Midbrain (tissue), 1 donor: ENCODE measurements around the gene ZNF430.
A peak's percentile ranks its signal among the peaks of the same experiment; 100 is the strongest.
"Not testable (repeated sequence)": the region's sequence is repeated elsewhere in the genome, so short reads cannot be mapped to it uniquely, and the experiment has no call there.

Source experiments
- DNase-seq: peaks from one replicate; lab custom pipeline; 2025; lab: John Stamatoyannopoulos, UW

ZNF430 gene

DNA sequence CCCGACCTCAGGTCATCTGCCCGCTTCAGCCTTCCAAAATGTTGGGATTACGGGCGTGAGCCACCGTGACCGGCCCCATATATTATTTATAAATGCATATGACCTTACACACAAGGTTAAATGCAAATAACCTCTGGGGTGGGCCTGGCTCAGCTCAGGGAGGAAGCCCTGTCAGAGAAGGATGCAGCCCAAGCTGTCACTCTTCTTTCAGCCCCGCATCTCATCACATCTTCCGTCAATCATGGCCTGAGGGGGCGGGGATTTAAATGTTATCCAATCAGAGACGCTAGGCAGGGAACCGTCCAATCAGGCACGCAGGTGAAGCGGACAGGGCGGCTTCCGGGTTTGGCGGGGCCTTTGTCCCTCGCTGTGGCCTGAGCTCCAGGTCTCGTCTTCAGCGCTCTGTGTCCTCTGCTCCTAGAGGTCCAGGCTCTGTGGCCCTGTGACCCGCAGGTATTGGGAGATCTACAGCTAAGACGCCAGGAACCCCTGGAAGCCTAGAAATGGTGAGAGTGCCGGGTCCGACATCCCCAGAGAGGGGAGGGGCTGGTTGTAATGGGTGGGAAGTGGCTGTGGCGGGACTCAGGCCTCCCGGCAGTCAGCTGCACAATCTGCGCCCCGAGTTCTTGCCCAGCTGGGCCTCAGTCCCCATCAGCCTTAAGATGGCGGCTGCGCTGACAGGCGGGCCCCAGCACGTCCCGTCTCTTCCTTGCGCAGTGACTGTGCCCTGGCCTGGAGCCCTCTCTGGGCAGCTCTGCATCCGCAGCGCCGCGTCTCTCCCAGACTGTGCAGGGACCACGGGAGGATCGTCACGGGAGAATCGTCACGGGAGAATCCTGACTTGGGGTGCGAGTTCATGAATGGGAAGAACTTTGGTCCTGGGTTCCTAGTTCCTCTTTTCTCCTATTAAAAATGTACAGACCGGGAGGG lies at the start of gene ZNF430:
TSS of gene ZNF430 (plus strand) at position 360 of the 930 bp plus-strand sequence. CDS start at position 504, 144 bp downstream.
- peak; percentile 96 for DNase-seq

DNA sequence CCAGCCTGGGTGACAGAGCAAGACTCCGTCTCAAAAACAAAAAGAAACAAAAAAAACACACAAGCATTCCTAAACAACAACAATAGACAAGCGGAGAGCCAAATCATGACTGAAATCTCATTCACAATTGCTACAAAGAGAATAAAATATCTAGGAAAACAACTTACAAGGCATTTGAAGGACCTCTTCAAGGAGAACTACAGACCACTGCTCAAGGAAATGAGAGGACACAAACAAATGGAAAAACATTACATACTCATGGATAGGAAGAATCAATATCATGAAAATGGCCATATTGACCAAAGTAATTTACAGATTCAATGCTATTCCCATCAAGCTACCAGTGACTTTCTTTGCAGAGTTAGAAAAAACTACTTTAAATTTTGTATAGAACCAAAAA lies 27.7 kb upstream of the ZNF430 start:
- not testable (repeated sequence) for DNase-seq

DNA sequence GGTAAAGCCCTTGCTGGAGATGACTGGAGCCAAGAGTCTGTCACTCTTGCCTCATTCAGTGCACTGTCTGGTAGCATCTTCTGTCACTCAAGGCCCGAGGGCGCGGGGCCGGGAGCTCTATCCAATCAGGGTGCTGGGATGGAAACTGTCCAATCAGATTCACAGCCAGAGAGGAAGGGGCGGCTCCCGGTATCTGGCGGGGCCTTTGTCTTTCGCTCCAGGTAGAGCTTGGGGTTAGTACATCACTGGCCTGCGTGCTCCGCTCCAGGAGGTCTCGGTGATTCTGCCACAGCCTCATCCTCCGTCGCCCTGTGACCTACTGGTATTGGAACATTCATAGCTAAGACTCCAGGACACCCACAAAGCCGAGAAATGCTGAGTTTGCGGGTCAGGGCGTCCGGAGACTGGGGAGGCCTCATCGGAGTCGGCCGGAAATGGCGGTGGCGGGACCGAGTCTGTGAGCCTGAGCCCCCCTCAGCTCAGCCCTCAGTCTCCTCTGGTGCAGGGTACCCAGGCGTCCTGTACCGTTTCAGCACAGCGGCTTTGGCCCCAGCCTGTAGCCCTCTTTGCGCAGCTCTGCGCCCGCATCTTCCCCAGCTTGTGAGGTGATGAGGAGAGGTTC lies 20.6 kb upstream of the ZNF430 start:
- DNase-seq, result peak; percentile 95

DNA sequence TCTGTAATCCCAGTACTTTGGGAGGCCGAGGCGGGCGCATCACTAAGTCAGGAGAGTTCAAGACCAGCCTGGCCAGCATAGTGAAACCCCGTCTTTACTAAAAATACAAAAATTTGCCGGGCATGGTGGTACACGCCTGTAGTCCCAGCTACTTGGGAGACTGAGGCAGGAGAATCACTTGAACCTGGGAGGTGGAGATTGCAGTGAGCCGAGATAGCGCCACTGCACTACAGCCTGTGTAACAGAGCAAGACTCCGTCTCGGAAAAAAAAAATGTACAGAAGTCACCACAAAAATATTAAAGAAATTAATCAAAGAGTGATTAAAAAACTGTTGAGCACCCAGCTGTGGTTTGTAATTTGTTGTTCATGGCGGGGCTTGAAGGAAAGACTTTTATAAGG lies 781 bp downstream of the ZNF430 start:
- not testable (repeated sequence) for DNase-seq

DNA sequence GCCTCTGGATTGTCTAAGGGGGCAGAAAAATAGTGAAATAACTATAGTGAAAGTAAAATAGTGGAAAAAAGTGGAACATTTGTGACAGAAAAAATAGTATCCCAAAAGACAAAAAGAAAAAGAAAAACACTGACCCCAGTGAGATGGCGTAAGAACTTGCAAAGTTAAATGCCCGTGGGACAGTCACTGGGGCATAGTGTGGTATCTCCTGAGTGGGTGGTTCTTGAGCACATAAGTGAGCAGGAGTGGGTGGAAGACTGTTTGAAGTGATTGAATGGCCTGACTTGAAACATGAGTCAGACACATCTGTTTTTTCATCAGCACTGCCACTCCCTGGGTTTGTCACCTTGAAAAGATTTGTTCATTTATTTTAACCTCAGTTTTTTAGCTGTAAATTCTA lies 2.5 kb downstream of the ZNF430 start:
- no peak for DNase-seq

DNA sequence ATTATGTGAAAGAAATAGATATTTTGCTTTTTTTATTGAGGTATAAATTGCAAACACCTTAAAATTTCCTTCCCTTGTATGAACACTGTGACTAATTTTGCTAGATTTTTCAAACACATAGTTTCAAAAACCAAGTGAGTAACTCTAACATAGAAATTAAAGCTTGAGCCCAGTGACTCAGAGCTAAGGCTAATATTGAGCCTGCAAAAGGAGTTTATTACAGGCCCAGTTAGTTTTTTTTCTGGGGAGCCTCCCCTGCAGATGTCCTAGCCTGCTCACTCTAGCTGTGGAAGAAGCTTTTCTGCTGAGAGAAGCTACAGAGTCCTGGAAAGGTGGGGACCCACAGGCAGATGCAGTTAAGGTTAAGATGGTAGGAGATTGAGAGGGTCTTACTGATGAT lies 3.4 kb downstream of the ZNF430 start:
- DNase-seq, result no peak

DNA sequence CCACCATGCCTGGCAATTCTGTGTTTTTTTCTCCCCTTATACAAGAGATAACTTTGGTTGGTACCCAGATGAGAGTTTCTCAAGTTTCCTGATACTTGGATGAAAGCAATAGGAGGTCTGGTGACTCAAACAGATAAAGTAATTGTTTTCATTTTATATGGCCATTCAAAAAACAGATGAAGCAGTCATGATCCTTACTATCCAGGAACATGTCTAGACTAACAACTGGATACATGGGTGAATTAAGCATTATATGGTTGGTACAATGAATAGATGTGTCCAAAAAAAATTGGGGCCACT lies 8.5 kb downstream of the ZNF430 start:
- DNase-seq, result no peak

DNA sequence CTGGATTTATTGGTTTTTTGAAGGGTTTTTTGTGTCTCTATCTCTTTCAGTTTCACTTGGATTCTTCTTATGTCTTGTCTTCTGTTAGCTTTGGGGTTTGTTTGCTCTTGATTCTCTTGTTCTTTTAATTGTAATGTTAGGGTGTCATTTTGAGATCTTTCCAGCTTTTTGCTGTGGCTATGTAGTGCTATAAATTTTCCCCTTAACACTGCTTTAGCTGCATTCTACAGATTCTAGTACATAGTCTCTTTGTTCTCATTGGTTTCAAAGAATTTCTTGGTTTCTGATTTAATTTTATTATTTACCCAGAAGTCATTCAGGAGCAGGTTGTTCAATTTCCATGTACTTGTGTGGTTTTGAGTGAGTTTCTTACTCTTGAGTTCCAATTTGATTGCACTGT lies 24.6 kb downstream of the ZNF430 start:
- DNase-seq, result no peak

DNA sequence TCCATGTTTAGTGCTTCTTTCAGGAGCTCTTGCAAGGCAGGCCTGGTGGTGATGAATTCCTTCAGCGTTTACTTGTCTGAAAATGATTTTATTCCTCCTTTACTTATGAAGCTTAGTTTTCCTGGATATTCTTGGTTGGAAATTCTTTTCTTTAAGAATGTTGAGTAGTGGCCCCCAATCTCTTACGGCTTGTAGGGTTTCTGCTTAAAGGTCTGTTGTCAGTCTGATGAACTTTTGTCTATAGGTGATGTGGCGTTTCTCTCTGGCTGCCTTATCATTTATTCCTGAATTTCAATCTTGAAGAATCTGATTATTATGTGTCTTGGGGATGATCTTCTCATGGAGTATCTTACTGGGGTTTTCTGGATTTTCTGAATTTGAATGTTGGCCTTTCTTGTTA lies 26.0 kb downstream of the ZNF430 start:
- DNase-seq, result no peak

DNA sequence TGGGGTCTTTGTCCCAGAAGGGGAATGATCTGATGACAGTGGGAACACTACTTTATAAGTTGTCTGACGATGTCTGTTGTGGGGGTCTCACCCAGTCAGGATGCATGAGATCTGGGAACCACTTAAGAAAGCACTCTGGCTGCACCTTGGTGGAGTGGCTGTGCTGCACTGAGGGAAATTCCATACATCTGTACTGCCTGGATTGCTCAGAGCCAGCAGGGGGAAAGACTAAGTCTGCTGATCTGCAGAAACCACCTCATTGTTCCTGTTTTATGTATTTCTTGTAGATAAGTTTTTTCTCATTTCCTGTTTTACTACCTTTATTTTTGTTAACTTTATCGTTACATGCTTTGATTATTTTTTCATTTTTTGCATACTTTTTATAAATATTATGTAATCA lies 27.3 kb downstream of the ZNF430 start:
- DNase-seq, result no peak

DNA sequence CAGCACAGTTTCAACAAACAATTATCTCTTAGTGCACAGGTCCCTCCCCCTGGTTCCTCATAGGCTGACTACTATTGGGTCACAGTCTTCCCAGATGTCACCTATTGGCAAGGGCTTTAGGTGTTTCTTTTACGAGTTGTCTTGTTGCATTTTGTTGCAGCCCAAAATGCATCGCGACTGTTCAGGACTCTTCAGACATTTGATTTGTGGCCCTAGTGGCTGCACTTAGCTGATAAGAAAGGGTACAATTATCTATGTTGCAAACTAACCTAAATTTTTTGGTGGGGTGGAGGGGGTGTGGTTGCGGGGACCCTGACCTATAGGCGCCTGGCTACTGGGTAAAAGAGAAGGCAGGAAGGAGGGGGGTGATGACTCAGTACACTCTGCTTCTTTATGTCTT lies 32.4 kb downstream of the ZNF430 start:
- DNase-seq, result no peak

DNA sequence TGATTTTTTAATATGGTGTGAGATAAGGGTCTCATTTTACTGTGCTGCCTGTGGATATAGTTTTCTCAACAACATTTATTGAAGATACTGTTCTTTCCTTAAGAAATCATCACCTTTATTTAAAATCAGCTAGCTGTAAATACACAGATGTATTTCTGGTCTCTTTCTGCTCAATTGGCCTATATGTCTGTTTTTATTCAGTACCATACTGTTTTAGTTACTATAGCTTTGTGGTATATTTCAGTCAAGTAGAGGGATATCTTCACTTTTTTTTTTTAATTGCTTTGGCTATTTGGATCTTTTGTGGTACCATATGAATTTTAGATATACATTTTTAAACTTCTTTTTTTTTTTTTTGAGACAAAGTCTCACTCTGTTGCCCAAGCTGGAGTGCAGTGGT lies 44.9 kb downstream of the ZNF430 start:
- DNase-seq, result no peak

DNA sequence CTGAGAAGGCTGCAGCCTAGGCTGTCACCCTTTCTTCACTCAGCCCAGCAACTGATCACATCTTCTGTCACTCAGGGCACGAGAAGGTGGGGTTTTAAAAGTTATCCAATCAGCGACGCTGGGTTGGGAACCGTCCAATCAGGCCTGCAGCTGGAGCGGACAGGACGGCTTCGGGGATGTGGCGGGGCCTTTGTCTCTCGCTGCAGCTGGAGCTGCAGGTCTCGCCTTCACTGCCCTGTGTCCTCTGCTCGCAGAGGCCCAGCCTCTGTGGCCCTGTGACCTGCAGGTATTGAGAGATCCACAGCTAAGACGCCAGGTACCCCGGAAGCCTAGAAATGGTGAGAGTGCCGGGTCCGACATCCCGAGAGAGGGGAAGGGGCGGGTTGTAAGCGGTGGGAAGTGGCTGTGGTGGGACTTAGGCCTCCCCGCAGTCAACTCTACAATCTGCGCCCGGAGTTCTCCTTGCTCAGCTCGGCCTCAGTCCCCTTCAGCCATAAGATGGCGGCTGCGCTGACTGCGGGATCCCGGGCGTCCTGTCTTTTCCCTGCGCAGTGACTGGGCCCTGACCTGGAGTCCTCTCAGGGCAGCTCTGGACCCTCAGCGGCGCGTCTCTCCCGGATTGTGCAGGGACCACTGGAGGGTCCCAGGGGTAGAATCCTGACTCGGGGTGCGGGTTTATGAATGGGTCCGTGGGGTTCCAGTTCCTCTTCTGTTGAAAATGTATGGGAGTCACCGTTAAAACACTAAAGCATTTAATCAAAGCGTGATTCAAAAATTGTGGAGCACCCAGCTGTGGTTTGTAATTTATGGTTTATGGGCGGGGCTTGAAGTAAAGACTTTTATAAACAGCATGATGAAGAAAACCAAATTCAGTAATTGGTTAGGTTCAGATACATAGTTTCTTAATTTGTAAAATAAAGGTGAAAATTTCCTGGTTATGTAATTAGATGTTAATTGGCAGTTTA lies 61.8 kb downstream of the ZNF430 start, which contains the start of gene ZNF714:
TSS of gene ZNF714 (plus strand) at position 193 of the 965 bp plus-strand sequence. CDS start 16,066 bp downstream, outside the sequence.
- DNase-seq, result peak; percentile 74

DNA sequence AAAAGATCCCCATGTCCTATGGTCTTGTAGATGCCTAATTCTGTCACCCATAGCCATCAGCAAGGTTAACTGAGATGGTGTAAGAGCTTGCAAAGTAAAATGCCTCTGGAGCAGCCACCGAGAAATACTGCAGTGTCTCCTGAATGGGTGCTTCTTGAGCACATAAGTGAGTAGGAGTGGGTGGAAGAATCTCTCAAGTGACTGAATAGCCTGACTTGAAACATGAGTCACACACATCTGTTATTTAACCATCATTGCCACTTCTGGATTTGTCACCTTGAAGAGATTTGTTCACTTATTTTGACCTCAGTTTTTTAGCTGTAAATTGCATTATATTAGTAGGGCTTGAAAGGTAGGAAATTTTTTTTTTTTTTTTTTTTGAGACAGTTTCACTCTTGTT lies 63.9 kb downstream of the ZNF430 start:
- DNase-seq, result no peak

DNA sequence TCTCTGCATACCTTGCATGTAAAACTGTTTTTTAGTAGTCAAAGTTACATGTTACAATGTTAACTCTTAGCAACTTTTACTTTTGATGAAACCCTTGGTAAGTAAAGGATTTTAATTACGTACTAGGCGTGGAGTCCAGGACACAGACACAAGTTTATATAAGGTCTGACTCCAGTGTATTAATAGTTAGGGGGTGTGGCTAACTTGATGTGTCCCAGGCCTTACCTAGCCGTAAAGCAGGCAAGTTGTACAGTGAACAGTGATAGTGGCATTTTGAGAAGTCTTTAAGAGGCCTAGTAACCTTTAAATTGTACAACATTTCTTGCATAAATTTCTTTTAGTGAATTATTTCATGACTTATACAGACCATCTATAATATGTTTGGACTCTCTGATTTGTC lies 67.4 kb downstream of the ZNF430 start:
- no peak for DNase-seq

DNA sequence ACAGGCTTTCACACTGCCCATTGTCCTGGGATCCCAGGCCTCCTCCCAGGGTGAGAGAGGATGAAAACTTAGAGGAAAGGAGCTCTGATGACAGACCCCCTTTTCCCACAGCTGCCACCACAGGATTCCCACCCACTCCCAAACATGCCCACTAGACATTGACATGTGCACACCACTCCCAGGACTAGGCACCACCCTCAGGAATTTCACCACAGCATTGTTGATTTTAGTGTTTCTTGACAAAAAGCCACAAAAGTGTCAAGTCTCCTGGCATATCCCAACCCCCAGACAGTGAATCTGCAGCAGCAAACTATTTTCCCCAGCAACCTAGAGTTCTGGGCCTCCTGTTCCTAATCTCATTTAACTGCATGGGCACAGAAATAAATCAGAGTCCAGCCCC lies 71.7 kb downstream of the ZNF430 start:
- no peak for DNase-seq

DNA sequence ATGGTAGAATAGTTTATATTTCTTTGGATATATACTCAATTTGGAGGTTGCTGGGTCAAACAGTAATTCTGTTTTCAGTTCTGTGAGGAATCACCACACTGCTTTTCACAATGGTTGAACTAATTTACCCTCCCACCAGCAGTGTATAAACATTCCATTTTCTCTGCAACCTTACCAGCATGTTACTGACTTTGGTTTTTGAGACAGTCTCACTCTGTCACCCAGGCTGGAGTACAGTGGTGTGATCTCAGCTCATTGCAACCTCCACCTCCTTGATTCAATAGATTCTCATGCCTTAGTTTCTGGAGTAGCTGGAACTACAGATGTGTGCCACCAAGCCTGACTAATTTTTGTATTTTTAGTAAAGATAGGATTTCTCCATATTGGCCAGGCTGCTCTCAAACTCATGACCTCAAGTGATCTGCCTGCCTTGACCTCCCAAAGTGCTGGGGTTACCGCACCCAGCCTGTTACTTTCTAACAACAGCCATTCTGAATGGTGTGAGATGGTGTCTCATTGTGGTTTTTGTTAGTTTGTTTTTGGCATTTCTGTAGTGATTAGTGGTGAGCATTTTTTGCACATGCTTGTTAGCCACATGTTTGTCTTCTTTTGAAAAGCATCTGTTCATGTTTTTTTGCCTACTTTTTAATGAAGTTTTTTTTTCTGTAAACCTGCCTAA lies 74.0 kb downstream of the ZNF430 start:
- DNase-seq, result no peak

DNA sequence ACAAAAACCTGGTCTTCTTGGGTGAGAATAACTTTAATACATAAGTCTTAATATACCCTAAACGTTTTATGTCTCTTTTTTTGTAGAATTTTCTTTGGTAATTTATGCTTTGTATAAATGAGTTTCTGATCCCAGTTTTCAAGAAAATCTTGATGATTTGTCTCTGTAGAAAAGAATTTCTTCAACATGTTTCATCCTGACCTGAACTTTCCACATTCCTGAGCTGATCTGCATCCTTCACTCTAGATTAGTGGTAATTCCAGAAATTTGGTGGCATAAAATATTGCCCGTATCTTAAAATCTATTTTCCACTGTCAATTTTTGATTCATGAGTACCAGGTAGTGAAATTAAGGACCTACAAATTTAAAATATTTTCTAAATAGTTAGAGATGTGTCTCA lies 77.8 kb downstream of the ZNF430 start:
- no peak for DNase-seq

DNA sequence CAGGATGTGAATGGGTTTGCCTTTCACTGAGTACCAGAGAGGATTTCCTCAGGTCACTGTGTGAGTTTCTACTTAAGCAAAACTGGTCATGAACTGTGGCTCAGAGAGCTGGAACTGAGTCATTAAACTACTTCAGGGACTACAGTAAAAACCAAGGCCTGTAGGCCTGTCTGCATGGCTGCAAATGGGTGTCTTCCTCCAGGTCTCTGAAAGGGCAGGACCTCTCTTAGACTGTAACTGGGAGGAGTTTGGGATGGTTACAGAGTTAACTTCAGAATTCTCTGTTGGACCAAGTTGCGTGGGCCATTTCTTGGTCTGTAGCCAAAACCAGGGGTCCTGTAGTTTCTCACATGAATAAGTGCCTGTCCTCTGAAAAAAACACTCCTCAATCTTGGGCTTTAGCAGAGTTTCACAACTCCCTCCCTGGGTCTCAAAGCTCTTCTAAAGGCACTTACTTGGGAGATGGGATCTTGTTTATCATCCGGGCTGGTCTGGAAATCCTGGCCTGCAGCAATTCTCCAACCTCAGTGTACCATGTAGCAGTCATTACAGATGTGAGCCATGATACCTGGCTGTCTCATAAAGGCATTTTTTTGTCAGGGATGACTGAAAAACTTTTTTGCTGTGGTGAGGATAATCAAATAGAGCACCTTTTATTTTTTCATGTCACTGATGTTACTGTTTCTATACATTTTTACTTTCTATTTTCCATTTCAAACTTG lies 81.2 kb downstream of the ZNF430 start:
- DNase-seq, result no peak

DNA sequence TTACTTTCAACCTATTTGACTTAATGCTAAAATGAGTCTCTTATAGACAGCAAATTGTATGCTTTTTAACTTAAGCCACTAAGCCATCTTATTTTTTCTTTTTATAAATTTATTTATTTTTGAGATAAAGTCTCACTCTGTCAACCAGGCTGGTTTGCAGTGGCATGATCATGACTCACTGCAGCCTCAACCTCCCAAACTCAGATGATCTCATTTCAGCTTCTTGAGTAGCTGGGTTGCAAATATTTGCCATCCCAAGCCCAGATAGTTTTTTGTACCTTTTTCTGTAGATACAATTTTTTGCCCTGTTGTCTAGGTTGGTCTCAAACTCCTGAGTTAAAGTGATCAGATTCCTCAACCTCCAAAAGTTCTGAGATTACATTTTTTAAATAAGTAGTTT lies 88.7 kb downstream of the ZNF430 start:
- DNase-seq, result no peak
